ENCODE data around the gene GARIN6.
"Not testable (repeated sequence)": the region's sequence is repeated elsewhere in the genome, so short reads cannot be mapped to it uniquely, and the experiment has no call there.

The GARIN6 gene

DNA sequence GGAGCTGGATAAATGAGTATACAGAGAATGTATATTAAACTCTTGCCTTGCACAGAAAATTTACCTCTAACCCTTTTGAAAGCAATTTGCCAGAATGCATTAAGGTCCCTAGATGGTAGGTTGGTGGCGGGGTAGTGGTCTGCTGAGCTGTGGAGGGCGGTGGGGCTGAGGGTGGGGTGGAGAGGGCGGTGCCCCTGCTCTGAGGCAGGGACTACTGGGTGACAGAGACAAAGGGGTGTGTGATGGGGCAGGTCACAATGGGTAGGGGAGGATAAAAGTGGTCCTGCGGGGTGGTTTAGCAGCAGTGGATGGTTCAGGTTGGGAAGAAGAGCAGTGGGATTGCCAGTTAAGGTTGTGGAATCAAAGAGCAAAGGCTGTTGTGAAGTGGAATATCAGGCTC is at the start of gene GARIN6:
Gene GARIN6, plus strand, starts transcription at position 301 of the 400 bp plus-strand sequence. CDS start 422 bp downstream, outside the sequence.
- DNase-seq: no peak

DNA sequence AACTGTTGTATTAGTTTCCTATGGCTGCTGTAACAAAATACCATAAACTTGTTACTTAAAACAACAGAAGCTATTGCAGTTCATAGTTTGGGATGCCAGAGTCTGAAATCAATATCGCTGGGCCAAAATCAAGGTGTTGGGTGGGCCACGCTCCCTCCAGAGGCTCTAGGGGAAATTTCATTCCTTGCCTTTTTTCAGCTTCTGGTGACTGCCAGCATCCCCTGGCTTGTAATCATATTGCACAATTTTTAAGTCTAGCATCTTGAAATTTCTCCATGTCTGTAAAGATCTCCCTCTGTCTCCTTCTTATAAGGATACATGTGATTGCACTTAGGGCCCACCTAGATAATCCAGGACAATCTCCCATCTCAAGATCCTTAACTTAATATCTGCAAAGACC is 48.8 kb upstream of the GARIN6 start:
- no peak for DNase-seq

DNA sequence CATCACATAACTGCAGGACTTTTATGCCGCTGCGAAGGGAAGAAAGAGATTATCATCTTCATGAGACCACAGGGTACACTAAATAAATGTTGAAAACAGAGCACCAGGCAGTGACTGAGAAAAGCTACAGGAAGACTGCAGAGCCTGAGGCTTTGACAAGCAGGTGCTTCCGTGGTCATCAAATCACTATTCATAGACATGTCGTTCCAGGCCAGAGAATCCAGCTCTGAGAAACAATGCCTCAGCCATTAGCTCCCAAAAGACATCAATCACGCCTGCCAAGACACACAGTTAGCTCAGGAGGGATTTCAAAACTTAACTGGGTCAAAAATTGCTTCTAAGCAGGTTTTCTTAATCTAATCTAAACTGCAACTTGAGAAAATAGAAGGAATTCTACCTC is 47.2 kb upstream of the GARIN6 start:
- no peak for DNase-seq

DNA sequence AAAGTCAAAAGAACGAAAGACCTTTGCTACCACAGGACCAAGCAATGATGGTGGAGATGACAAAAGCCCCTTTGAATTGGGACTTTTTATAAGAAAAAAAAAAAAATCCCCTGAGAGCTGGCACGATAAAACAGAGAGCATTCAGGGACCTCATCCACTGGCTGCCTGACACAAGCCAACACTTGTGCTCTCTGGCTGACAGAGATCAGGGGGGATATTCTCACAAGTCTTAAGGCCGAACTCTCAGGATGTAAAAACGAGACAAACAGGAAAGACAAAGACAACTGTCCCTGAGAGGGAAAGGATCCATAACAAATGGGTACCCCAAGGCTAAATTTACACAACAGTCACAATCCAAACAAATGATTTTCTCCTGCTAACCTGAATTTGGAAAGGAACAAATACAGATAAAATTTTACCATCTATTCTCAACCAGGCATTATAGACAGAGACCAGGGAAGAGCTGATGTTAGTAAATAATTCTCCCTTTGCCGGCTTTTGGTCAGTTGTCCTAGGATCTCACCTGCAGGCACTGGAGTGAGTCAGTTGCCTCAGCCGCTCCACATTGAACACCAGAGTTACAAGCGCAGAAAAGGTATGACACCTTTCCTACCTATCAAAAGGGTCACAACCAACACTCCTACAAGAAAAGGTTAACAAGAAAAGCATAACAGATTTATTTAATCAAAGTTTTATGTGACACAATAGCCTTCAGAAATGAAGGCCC is 37.9 kb upstream of the GARIN6 start:
- no peak for DNase-seq

DNA sequence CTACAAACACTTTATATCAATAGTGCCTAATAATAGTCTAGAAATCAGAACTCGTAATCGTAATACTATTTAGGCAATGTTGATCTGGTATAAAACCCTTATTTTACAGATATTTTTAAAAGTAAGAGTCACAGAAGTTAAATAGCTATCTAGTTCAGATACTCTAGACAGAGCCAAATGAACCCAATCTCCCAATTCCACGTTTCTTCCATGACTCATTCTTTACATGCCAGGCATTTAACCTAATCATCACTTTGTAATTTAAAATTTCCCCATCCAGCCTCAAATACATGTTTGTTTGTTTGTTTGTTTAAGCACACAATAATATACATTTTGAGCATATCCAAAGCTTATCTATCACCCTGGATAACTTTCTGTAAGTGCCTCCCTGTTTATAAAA is 36.4 kb upstream of the GARIN6 start:
- DNase-seq: no peak

DNA sequence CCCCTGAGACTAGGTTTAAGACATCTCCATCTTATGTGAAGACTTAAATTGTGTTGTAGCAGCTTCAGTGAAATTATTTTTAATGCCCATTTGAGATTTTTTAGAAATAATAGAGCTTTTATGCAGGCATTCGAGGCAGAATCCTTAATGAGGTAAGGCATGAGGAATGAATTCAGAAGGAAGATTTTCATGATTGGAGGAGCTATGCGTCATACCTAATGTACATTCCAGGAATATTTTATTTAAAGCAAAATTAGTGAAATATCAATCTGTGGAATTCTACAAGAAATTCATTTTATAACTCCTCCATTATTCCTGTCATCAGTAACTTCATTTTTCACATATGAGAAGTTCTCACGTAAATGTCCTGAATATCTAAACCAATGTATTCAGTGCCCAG is 36.0 kb upstream of the GARIN6 start:
- DNase-seq: no peak

DNA sequence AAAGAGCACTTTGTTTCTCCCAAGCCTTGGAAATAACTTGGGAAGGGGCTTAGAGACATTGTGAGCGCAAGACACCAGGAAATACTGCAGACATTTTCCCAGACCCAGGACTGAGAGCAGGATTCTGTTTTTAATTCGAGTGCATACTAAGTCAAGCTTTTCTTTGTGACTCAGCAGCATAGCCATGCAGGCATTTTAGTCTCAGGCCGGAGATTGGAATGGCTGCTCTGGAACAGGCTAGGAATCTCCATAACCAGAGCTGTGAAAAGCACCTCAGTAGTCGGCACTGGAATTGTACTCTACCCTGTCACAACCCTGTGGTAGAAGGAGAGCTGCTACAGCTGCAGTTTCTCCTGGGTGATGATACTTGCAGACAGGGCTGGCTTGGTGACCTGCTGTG is 28.9 kb upstream of the GARIN6 start:
- DNase-seq: no peak

DNA sequence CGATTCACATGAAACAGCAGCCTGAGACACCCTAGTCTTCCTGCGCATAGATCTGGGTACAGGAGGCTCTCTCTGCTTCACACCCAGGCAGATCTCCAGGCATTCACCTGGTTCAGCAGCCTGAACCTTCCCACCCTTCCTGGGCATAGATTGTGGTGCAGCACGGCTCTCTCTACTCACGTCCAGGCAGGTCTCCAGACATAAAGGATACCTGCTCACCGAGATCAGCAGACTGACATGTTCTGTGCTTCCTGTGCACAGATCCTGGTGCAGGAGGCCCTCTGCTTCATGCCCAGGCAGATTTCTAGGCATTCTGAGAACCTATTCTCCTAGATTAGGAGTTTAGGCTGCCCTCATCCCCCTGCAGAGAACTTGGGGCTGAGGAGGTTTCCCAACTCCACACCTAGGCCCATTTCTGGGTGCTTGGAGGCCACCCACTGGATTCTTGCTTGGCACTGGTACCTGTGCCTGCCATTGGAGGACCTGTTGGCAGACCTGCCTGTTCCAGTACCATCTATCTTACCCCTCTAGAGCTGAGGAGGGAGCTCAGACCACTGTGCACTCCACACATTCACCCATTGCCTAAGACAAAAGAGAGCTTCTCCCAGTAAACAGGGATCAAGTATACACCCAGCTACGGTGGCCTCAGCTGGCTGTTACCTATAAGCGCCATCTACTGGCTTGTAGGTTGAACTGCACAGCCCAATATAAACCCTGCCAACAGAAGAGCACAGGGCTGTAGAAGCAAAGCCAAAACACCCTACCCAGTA is 28.0 kb upstream of the GARIN6 start:
- peak in 1 of 2 experiments; percentile 0 for DNase-seq

DNA sequence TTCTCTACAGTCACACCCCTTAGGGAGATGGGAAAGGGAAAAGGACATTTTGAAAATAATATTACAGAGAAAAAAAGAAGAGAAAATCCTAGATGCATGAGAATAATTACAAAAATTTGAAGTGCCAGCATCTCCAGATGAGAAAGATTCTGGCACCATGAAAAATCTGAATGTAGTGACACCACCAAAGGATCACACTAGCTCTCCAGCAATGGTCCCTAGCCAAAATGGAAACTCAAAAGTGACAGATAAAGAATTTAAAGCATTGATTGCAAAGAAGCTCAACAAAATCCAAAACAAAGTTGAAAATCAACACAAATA is 27.4 kb upstream of the GARIN6 start:
- DNase-seq: no peak

DNA sequence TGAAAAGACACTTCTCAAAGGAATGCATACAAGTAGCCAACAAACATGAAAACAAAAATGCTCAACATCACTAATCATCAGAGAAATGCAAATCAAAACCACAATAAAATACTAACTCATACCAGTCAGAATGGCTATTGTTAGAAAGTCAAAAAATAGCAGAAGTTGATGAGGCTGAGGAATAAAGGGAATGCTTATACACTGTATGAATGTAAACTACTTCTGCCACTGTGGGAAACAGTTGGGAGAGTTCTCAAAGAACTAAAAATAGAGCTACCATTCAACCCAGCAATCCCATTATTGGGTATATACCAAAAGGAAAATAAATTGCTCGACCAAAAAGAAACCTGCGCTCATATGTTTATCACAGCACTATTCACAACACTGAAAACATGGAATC is 23.0 kb upstream of the GARIN6 start:
- DNase-seq: not testable (repeated sequence)

DNA sequence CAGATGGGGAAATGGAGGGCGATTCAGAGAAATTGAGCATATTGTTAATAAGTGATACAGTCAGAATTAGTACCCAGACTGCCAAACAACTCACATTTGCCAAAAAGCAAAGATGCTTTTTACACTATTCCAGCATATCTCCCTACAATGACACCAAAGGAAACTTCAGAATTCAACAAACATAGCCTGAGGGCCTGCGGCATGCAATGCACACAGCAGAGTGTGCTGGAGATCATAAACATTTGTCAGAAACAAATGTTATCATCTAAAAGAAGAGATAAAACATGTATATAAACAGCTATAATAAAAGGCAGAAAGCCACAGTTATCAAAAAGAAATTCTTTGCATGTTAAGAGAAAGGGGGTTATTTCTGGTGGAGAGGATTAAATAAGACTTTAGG is 20.1 kb upstream of the GARIN6 start:
- DNase-seq: no peak

DNA sequence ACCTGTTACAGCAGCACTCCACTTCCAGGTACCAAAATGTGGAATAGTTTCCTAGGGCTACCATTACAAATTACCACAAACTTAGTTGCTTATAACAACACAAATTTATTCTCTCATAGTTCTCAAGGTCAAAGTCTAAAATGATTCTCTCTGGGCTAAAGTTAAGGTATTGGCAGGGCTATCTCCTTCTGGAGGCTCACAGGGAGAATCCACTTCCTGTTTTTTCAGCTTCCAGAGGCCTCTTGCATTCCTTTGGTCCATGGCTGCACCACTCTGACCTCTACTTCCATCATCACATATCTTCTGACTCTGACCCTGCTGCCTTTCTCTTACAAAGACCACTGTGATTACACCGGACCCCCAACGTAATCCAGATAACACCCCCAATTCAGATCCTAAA is 2.9 kb upstream of the GARIN6 start:
- DNase-seq: no peak

DNA sequence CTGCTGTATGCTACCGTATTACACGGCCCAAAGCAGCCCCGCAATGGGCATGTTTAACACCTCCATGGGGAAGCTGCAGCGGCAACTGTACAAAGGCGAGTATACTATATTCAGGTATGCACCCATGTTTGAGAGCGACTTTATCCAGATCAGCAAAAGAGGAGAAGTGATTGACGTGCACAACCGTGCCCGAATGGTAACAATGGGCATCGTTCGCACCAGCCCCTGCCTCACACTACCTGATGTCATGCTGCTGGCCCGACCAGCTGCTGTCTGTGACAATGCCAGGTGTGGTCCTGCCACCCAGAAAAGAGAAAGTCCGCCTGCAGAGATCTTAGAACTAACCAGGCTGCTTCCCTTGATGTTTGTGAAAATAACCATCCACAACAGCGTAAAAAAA is 630 bp downstream of the GARIN6 start:
- no peak for DNase-seq

DNA sequence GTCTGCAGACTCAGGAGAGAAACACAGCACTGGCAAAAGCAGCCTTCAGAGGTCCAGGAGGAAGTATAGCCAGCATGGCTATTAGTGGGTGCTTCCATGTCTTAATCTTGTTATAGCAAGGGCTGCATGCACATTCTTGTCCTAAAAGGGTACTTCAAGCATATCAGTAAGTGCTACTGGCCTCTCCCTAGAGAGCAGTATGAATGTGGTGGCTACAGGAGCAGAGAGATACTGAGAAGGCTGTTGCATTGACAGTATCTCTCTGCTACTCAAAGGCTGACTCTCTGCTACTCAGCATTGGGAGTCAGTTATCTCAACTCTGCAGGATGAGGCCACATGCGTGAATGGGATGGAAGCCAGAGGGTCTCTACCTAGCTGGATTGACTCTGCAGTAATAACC is 2.0 kb downstream of the GARIN6 start:
- no peak for DNase-seq

DNA sequence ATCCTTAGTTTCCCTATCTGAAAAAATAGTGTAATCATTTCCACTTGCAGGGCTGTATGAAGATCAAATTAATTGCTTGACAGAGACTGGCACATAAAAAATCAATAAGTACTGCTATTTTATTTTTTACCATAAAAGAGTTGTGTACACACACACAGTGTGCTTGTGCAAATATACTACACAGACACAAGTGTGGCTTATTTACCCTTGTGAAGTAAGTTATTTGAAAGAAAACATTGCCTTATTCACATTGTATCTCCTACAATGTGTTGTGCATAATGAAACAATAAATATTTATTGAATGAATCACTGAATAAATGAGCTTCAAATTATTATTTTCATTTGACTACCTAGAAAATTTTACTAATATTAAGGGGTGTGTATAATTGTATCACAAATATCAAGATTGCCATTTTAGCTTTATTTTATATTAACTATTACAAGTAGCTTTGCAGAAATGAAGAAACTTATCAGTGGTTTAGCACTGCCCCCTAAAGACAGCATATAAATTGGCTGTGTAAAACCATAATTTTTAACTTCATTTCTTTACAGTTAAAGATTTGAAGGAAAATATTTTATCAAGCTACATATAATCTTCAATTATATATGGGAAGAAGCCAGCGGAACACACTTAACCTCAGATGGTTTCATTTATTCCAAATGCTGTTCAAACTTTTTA is 11.3 kb downstream of the GARIN6 start:
- DNase-seq: no peak

DNA sequence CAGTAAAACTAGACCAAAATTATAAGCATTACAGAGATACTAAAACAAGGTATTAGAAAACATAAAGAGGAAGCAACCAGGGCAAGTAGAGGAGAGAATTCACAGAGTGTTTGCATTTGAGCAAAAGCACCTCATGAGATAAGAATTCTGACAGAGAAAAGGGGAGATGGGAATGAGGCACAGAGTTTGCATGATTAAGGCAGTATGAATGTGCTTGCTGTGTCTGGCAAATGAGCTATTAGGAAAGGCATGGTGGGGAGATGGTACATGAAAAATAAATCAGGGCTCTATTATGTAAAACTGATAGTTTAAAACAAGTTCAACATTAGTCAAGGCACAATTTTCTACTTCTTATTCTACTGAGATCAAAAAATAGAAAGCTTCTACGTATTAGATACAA is 23.1 kb downstream of the GARIN6 start:
- DNase-seq: no peak

DNA sequence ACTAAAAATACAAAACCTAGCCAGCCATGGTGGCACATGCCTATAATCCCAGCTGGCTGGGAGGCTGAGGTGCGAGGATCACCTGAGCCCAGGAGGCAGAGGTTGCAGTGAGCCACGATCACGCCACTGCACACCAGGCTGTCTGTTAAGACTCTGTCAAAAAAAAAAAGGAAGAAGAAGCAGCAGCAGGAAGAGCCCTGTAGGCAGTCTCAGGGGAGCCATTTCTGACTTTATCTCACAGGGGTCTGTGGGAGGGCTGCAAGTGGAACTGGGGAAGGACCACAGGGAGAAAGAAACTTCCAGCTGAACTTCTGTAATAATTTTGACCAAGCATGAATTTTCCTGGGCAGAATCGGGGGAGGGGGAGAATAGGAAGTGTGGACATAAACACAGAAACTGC is 32.7 kb downstream of the GARIN6 start:
- no peak for DNase-seq

DNA sequence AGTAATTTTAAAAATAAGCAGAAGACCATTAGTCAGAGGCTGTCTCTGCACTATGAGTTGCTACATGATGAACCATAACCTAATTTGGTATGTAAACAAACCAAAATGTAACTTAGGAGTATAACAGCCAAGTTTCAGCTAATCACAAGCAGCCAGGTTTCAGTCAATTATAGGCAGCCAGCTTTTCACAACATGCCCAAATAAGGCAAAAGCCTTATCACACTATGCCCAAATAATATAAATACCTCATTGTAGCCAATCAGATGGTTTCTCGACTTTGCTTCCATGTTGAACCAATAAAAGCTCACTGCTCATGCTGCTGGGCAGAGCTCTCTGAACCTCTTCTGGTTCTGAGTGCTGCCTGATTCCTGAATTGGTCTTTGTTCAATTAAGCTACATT is 38.6 kb downstream of the GARIN6 start:
- no peak for DNase-seq

DNA sequence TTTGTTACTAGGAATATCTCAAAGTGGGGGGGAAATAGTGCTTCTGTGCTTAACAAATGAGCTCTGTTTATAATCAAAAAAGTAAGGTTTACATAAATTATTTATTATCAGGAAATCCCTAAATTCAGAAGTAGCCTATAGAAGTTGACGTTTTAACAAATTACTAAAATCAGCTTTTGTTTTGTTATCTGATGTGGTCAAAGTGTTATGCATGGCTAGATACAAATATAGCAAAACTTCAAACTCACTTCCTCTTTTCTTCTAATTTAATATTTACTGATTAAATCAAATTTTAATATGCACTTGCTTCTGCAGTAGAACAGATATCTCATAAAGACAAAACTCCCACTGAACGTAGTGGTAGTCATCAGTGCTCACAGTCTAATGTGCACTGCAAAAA is 47.5 kb downstream of the GARIN6 start:
- no peak for DNase-seq

Measured in activated CD4-positive, alpha-beta T cell treated with anti-CD3 and anti-CD28 coated beads, Interleukin-2, amount 50 U/mL, for 48 hours (primary cell).